Neural crest cell (in vitro differentiated cells): Measurements from ENCODE around the gene LECT2. TPM values are rescaled to one million over a fixed set of nuclear protein-coding genes. Genes with fewer than 3 reads are reported as not detected.

Experiments
- DNase-seq: peaks from one replicate; pipeline ENCODE4 v3.0.0; 2021; ENCODE audit warnings: low read depth, mixed read lengths, low spot score
- H3K27ac Mint-ChIP-seq: one replicate; pipeline ENCODE4 v1.8.0; 2021; ENCODE audit warnings: mild to moderate bottlenecking, mixed read lengths; ENCODE audit not compliant: unreplicated experiment
- H3K27me3 Mint-ChIP-seq: 2 replicates; pipeline ENCODE4 v1.8.0; 2021; ENCODE audit warnings: low read depth, mild to moderate bottlenecking, mixed read lengths
- H3K36me3 Mint-ChIP-seq: 2 replicates; pipeline ENCODE4 v1.8.0; 2021; ENCODE audit warnings: low read depth, mild to moderate bottlenecking, mixed read lengths
- H3K4me1 Mint-ChIP-seq: 2 replicates; pipeline ENCODE4 v1.8.0; 2021; ENCODE audit warnings: mixed read lengths
- H3K4me3 Mint-ChIP-seq: one replicate; pipeline ENCODE4 v1.8.0; 2021; ENCODE audit warnings: mild to moderate bottlenecking, mixed read lengths
- H3K9me3 Mint-ChIP-seq: 2 replicates; pipeline ENCODE4 v1.8.0; 2021; ENCODE audit warnings: mixed read lengths
- CTCF ChIP-seq: fragments of 200-600 bp; sonication (generic); conservative IDR thresholded peaks from 2 replicates; pipeline ENCODE4 v1.5.0; 2021; ENCODE audit warnings: antibody characterized with exemption, mild to moderate bottlenecking
- total RNA-seq: library from RNA; stranded (reverse); gene quantifications from 2 replicates; pipeline ENCODE4 v1.2.1, GENCODE V29; 2021

Gene LECT2
- total RNA-seq, 1 donor from 2014 or later = not detected

DNA sequence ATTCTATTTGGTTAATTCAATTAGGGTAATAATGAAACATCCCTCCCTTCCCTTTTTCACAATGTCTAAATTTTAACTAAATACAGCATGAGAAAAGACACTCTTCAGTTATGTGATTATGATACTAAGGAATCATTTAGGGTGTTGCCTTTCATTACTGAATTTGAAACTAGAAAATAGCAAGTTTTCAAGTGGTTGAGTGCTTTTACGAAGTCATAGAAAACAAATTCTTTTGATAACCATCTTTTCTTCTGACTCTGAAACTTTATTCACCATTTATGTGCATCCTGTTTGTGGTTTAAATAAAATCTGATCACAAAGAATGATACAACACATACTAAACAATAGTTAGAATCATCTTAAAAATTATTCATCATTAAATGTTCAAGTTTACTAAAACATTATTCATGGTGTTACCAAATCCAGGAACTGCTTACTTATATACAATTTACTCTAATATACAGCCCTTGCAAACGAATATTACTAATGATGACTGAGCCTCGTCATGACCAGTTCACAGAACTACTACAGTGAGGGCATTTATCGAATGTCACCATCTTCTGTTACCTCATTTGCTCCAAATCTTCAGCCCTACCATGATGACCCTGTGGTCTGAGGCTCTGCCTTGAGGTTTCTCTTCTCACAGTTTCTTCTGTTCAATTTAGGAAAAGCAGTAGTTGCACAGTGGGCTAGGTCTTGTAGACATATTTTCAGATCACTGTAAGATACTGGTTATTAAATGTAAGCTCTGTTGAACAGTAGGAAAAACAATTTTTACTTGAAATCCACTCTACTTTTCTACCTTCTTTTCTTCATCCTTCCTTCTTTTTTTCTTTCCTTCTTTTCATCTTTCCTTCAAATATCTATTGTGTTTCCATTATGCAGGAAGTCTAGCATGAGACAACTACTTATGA is 40.8 kb downstream of the LECT2 start:
- H3K27ac Mint-ChIP-seq = no peak overlapping the region
- peaks cover 96% of the 10 kb centered on the region for H3K27me3 Mint-ChIP-seq

DNA sequence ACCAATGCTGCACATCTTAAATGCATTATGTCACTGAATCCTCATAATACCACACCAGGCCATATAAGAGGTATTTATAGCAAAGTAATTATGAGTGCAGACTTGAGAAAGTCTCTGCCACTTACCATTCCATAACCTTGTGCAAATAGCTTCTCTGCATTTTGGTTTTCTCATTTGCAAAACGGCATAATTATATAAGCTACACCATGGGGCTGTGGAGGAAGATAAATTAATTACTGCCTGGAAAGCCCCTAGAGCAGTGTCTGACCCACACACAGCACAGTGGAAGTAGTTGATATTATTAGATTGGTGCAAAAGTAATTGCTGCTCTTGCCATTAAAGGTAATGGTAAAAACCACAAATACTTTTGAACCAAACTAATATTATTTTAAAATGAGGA is 49.6 kb downstream of the LECT2 start:
- DNase-seq = no peak
- no peak for TF ChIP-seq CTCF
- no peak overlapping the region for H3K27ac Mint-ChIP-seq
- no peak overlapping the region for H3K4me3 Mint-ChIP-seq
- no peaks in the 10 kb centered on the region for H3K9me3 Mint-ChIP-seq
- peaks cover 89% of the 10 kb centered on the region for H3K27me3 Mint-ChIP-seq
- no peaks in the 10 kb centered on the region for H3K4me1 Mint-ChIP-seq
- H3K36me3 Mint-ChIP-seq = no peaks in the 10 kb centered on the region

More for the DNA sequence above, 40.8 kb downstream of the LECT2 start:
- TF ChIP-seq CTCF = no peak
- H3K9me3 Mint-ChIP-seq = peaks cover 3% of the 10 kb centered on the region
- no peak for DNase-seq
- no peaks in the 10 kb centered on the region for H3K4me1 Mint-ChIP-seq
- H3K36me3 Mint-ChIP-seq = no peaks in the 10 kb centered on the region
- H3K4me3 Mint-ChIP-seq = no peak overlapping the region

DNA sequence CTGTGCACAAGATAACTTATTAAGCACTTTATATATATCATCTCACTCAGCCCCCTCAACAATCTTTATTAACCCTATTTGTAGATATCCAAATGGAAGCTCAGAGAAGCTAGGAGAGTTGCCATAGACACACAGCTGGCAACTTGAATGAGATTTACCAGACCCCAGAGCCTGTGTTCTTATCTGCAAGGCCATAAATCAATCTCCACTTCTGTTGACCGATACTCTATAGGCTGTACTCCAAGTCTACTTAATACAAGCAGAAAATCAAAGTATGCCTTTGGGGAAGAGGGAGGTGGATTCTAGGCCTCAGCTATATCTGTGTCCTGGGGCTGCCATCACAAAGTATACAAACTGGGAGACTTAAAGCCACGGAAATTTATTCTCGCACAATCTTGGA is 53.1 kb downstream of the LECT2 start:
- Mint-ChIP-seq H3K27me3 (peaks cover 88% of the 10 kb centered on the region), H3K4me3 (no peak overlapping the region), H3K36me3 (no peaks in the 10 kb centered on the region), H3K27ac (no peak overlapping the region), H3K4me1 (no peaks in the 10 kb centered on the region), H3K9me3 (no peaks in the 10 kb centered on the region)
- no peak for DNase-seq
- no peak for TF ChIP-seq CTCF

- Mint-ChIP-seq H3K4me3 (no peak overlapping the region), H3K36me3 (no peaks in the 10 kb centered on the region), H3K4me1 (no peaks in the 10 kb centered on the region), H3K27me3 (peaks cover 88% of the 10 kb centered on the region), H3K27ac (no peak overlapping the region), H3K9me3 (no peaks in the 10 kb centered on the region)
- no peak for TF ChIP-seq CTCF
- no peak for DNase-seq
Observed at GRCh38 chr5:135900276-135900675, 54.5 kb downstream of the LECT2 start.

DNA sequence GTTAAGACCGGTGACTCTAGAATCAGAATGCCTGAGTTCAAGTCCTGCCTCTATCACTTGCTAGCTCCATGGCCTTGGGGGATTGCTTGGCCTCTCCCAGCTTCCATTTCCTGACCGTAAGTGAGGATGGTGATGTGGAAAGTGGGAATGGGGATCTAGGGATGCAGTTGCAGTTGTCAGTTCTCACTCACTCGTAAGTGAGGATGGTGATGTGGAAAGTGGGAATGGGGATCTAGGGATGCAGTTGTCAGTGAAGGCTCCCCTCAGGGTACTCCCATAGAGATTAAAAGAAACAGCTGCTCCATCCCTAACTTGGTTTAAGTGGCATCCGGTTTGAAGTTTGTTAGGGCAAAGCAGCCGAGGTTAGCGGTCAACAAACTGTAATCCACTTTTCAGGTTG is 56.1 kb downstream of the LECT2 start:
- no peaks in the 10 kb centered on the region for H3K4me1 Mint-ChIP-seq
- no peaks in the 10 kb centered on the region for H3K36me3 Mint-ChIP-seq
- no peaks in the 10 kb centered on the region for H3K9me3 Mint-ChIP-seq
- no peak for TF ChIP-seq CTCF
- no peak overlapping the region for H3K27ac Mint-ChIP-seq
- no peak overlapping the region for H3K4me3 Mint-ChIP-seq
- peaks cover 83% of the 10 kb centered on the region for H3K27me3 Mint-ChIP-seq
- no peak for DNase-seq

Other genes starting within 250 kb of the LECT2 start
- gene SLC25A48, start 120.3 kb downstream of the LECT2 start, total RNA-seq = not detected in 2 replicates
- gene IL9, start 59.1 kb downstream of the LECT2 start, total RNA-seq = not detected in 2 replicates
- gene TGFBI, start 74.0 kb upstream of the LECT2 start, total RNA-seq = 3.9 and 4.6 TPM in 2 replicates
- 82.6 TPM in 2 replicates for gene SMAD5, start 177.9 kb upstream of the LECT2 start, total RNA-seq
- 0.18 TPM in 1 of 2 replicates, not detected in the other for gene SMIM32, start 238.2 kb upstream of the LECT2 start, total RNA-seq